ENCODE results near the gene NOSTRIN.

The NOSTRIN gene

DNA sequence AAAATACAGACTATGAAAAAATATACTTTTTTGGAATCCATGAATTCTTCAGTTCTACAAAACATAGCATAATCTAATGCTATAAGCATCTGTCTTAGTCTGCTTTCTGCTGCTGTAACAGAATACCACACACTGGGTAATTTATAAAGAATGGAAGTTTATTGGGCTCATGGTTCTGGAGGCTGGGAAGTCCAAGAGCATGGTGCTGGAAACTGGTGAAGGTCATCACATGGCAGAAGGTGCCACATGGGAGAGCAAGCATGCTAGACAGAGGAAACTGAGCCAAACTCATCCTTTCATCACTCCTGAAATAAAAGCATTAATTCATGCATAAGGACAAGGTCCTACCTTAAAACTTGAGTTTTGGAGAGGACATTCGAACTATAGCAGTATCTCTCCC, 26.6 kb upstream of the NOSTRIN start:
- no peak overlapping the region for H3K4me2 ChIP-seq (ENCODE audit: low read depth, low read length)
- H3K79me2 ChIP-seq (ENCODE audit: low read length) = no peaks in the 10 kb centered on the region
- no peak overlapping the region for H3K27ac ChIP-seq (ENCODE audit: low read length)
- H4K20me1 ChIP-seq (ENCODE audit: insufficient read depth, low read length) = no peaks in the 10 kb centered on the region
- H3K27me3 ChIP-seq (replicated peaks; ENCODE audit: insufficient read depth, low read length) = no peaks in the 10 kb centered on the region
- no peak for DNase-seq
- H3K9me3 ChIP-seq (replicated peaks; ENCODE audit: insufficient read depth, low read length) = no peaks in the 10 kb centered on the region
- H3K4me3 ChIP-seq (ENCODE audit: low read length) = no peak overlapping the region
- no peak overlapping the region for H3K9ac ChIP-seq (ENCODE audit: low read length)
- no peaks in the 10 kb centered on the region for H3K36me3 ChIP-seq (replicated peaks; ENCODE audit: insufficient read depth, low read length)
- no peak for TF ChIP-seq EZH2phosphoT487 (IDR thresholded peaks at IDR 0.05; ENCODE audit: low read length)
- TF ChIP-seq EZH2 (optimal IDR thresholded peaks at IDR 0.05; ENCODE audit: low read depth, low read length) = no peak
- TF ChIP-seq CTCF (IDR thresholded peaks at IDR 0.05; ENCODE audit: low read length) = no peak
- no peaks in the 10 kb centered on the region for H3K9me2 ChIP-seq (replicated peaks; ENCODE audit: insufficient read depth, low read length)
- H3K4me1 ChIP-seq (ENCODE audit: low read length) = no peaks in the 10 kb centered on the region
- H2AFZ ChIP-seq (ENCODE audit: low read length) = no peak overlapping the region
- no peaks in the 10 kb centered on the region for H3F3A ChIP-seq (ENCODE audit: insufficient read depth, low read length)

DNA sequence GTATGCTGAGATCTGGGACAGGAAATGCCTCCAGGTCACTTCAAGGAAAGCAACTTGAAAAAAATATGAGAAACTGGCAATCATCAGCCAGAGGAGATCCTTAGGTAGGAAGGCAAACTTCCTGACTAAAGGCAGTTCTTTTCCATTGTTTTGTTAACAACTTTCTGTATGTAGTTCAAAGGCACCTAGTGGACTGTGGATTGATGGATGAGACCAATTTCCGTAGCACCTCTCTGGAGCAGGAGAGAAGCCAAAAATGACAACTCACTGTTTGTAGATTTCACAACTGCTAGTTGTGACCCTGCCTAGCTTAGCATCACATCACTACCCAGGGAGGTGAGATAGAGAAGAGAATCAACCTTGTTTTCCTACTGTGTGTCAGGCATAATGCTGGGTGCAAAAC, 21.8 kb upstream of the NOSTRIN start:
- H3K9me3 ChIP-seq (replicated peaks; ENCODE audit: insufficient read depth, low read length) = no peaks in the 10 kb centered on the region
- H3K79me2 ChIP-seq (ENCODE audit: low read length) = no peaks in the 10 kb centered on the region
- no peak overlapping the region for H3K9ac ChIP-seq (ENCODE audit: low read length)
- no peaks in the 10 kb centered on the region for H3K9me2 ChIP-seq (replicated peaks; ENCODE audit: insufficient read depth, low read length)
- H4K20me1 ChIP-seq (ENCODE audit: insufficient read depth, low read length) = no peaks in the 10 kb centered on the region
- H3F3A ChIP-seq (ENCODE audit: insufficient read depth, low read length) = no peaks in the 10 kb centered on the region
- no peak overlapping the region for H3K27ac ChIP-seq (ENCODE audit: low read length)
- H3K36me3 ChIP-seq (replicated peaks; ENCODE audit: insufficient read depth, low read length) = no peaks in the 10 kb centered on the region
- H3K27me3 ChIP-seq (replicated peaks; ENCODE audit: insufficient read depth, low read length) = no peaks in the 10 kb centered on the region
- no peak overlapping the region for H3K4me3 ChIP-seq (ENCODE audit: low read length)
- DNase-seq = no peak
- TF ChIP-seq EZH2 (optimal IDR thresholded peaks at IDR 0.05; ENCODE audit: low read depth, low read length) (no peak), EZH2phosphoT487 (IDR thresholded peaks at IDR 0.05; ENCODE audit: low read length) (no peak), CTCF (IDR thresholded peaks at IDR 0.05; ENCODE audit: low read length) (no peak)
- no peak overlapping the region for H3K4me2 ChIP-seq (ENCODE audit: low read depth, low read length)
- no peak overlapping the region for H2AFZ ChIP-seq (ENCODE audit: low read length)
- H3K4me1 ChIP-seq (ENCODE audit: low read length) = no peaks in the 10 kb centered on the region

DNA sequence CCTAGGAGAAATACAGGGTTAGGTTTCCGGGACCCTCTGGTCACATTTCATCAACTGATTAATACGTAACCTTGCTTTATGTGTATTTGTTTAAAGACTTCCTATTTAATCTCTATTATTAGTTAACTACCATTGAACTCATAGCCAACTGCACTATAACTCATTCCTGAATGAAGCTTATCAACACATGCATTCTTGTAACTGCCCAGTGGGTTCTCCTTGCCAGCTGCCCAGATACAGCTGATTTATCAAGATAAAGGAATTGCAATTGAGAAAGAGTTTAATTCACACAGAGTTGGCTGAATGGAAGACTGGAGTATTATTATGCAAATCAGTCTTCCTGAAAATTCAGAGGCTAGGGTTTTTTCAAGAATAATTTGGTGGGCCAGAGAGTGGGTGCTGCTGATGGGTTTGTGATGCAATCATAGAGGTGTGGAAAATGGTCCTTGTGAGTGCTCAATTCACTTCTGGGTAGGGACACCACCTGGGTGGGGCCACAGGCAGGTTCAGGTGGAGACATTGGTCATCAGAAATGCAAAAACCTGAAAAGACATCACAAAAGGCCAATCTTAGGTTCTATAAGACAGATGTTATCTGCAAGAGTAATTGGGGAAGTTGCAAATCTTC, 21.1 kb upstream of the NOSTRIN start:
- H3K9me2 ChIP-seq (replicated peaks; ENCODE audit: insufficient read depth, low read length) = no peaks in the 10 kb centered on the region
- H3K4me2 ChIP-seq (ENCODE audit: low read depth, low read length) = no peak overlapping the region
- no peaks in the 10 kb centered on the region for H3F3A ChIP-seq (ENCODE audit: insufficient read depth, low read length)
- no peaks in the 10 kb centered on the region for H3K79me2 ChIP-seq (ENCODE audit: low read length)
- H3K9ac ChIP-seq (ENCODE audit: low read length) = no peak overlapping the region
- H3K4me3 ChIP-seq (ENCODE audit: low read length) = no peak overlapping the region
- no peaks in the 10 kb centered on the region for H4K20me1 ChIP-seq (ENCODE audit: insufficient read depth, low read length)
- no peaks in the 10 kb centered on the region for H3K27me3 ChIP-seq (replicated peaks; ENCODE audit: insufficient read depth, low read length)
- no peak for DNase-seq
- H3K27ac ChIP-seq (ENCODE audit: low read length) = no peak overlapping the region
- no peaks in the 10 kb centered on the region for H3K9me3 ChIP-seq (replicated peaks; ENCODE audit: insufficient read depth, low read length)
- no peaks in the 10 kb centered on the region for H3K36me3 ChIP-seq (replicated peaks; ENCODE audit: insufficient read depth, low read length)
- no peaks in the 10 kb centered on the region for H3K4me1 ChIP-seq (ENCODE audit: low read length)
- no peak overlapping the region for H2AFZ ChIP-seq (ENCODE audit: low read length)
- TF ChIP-seq CTCF (IDR thresholded peaks at IDR 0.05; ENCODE audit: low read length) = no peak
- TF ChIP-seq EZH2 (optimal IDR thresholded peaks at IDR 0.05; ENCODE audit: low read depth, low read length) = no peak
- no peak for TF ChIP-seq EZH2phosphoT487 (IDR thresholded peaks at IDR 0.05; ENCODE audit: low read length)

All from MM.1S (cell line).